HCT116 (cell line): ENCODE results near the gene ZNF593. TPM values are rescaled to one million over a fixed set of nuclear protein-coding genes. Genes with fewer than 3 reads are reported as not detected.

Experiments
- ATAC-seq: fragments of 200-7000 bp; cut with Tn5 transposase; 2 replicates; pipeline ENCODE4 v1.9.1; 2020; ENCODE audit warnings: mild to moderate bottlenecking, moderate library complexity
- BruUV-seq: library from RNA; stranded (reverse); fragments of 400-500 nt; replicated peaks from 2 replicates; lab custom pipeline; 2021; lab: Mats Ljungman, UMichigan
- CTCF ChIA-PET: fragments of 300-600 bp; sonication (Branson Sonifier 250); formaldehyde crosslinking; loops from one replicate; lab custom pipeline; 2021; ENCODE audit warnings: antibody characterized with exemption; lab: Charles Lee
- POLR2A ChIA-PET: fragments of 300-600, 350-600 bp; sonication (Branson Sonifier 250); formaldehyde crosslinking; loops from one replicate; lab custom pipeline; 2021; ENCODE audit warnings: antibody characterized with exemption; lab: Charles Lee
- RAD21 ChIA-PET, 2 experiments: fragments of 300-600 bp; sonication (Branson Sonifier 250); formaldehyde crosslinking; loops; one replicate each; lab custom pipeline; 2023; ENCODE audit warnings: low total read pairs in 2 of 2; ENCODE audit not compliant: uncharacterized antibody in 2 of 2, unreplicated experiment in 2 of 2, low non-redundant PET in 1 of 2; lab: Charles Lee
- DNase-seq: peaks from one replicate; pipeline ENCODE4 v3.0.0-alpha.2; 2010; ENCODE audit warnings: low read depth, low spot score
- H2AFZ ChIP-seq: fragments of 200-600 bp; shearing (Covaris generic), sonication (generic); 2 replicates; pipeline ENCODE4 v1.6.1; 2017; ENCODE audit warnings: low read depth, mixed run types, mixed read lengths, antibody characterized with exemption, low read length; ENCODE audit not compliant: poor library complexity, severe bottlenecking
- H3K27ac ChIP-seq: 2 replicates; pipeline ENCODE4 v1.5.1; 2012; ENCODE audit warnings: low read depth, low read length
- H3K27me3 ChIP-seq: fragments of 200-600 bp; sonication (generic); 2 replicates; pipeline ENCODE4 v1.6.1; 2016; ENCODE audit warnings: mixed run types, low read length, mixed read lengths; ENCODE audit not compliant: insufficient read depth
- H3K36me3 ChIP-seq, 2 experiments: fragments of 200-500 bp in 1 of 2; fragments of 200-600 bp in 1 of 2; sonication (Bioruptor generic) in 1 of 2; sonication (generic) in 1 of 2; 2 replicates each; pipeline versions ENCODE4 v1.5.1 to v1.6.1; 2014 to 2016; ENCODE audit warnings: low read length in 2 of 2, inconsistent platforms in 1 of 2, mixed read lengths in 1 of 2, mixed run types in 1 of 2; ENCODE audit not compliant: insufficient read depth in 2 of 2, control insufficient read depth in 1 of 2
- H3K4me1 ChIP-seq, 2 experiments: fragments of 200-600 bp in 1 of 2; sonication (generic) in 1 of 2; 2 replicates each; pipeline versions ENCODE4 v1.5.1 to v1.6.1; 2012 to 2017; ENCODE audit warnings: low read length in 2 of 2, inconsistent platforms in 1 of 2, mild to moderate bottlenecking in 1 of 2, mixed read lengths in 1 of 2, mixed run types in 1 of 2, moderate library complexity in 1 of 2; ENCODE audit not compliant: insufficient read depth in 2 of 2, control insufficient read depth in 1 of 2
- H3K4me2 ChIP-seq: fragments of 200-600 bp; sonication (generic); 2 replicates; pipeline ENCODE4 v1.6.1; 2017; ENCODE audit warnings: mixed run types, low read length, mixed read lengths
- H3K4me3 ChIP-seq, 2 experiments: fragments of 200-600 bp in 1 of 2; sonication (generic) in 1 of 2; replicated peaks in 1 of 2; 2 replicates each; pipeline ENCODE4 v1.5.1; 2011 to 2016; ENCODE audit warnings: low read length in 2 of 2, control low read depth in 1 of 2, low read depth in 1 of 2, mild to moderate bottlenecking in 1 of 2, mixed read lengths in 1 of 2, mixed run types in 1 of 2
- H3K79me2 ChIP-seq: fragments of 200-600 bp; sonication (generic); 2 replicates; pipeline ENCODE4 v1.6.1; 2017; ENCODE audit warnings: mild to moderate bottlenecking, mixed run types, low read length, moderate library complexity, mixed read lengths; ENCODE audit not compliant: insufficient read depth
- H3K9ac ChIP-seq: fragments of 200-600 bp; sonication (generic); 2 replicates; pipeline ENCODE4 v1.6.1; 2016; ENCODE audit warnings: low read length, mixed read lengths
- H3K9me2 ChIP-seq: fragments of 200-600 bp; sonication (generic), shearing (Covaris generic); 2 replicates; pipeline ENCODE4 v1.6.1; 2017; ENCODE audit warnings: mixed run types, mild to moderate bottlenecking, moderate library complexity; ENCODE audit not compliant: insufficient read depth
- H3K9me3 ChIP-seq, 2 experiments: fragments of 200-500 bp in 1 of 2; fragments of 200-600 bp in 1 of 2; sonication (Bioruptor generic) in 1 of 2; sonication (generic) in 1 of 2; 2 replicates each; pipeline ENCODE4 v1.6.1; 2014 to 2017; ENCODE audit warnings: low read length in 2 of 2, mixed read lengths in 2 of 2, inconsistent platforms in 1 of 2, low read depth in 1 of 2, mild to moderate bottlenecking in 1 of 2, mixed run types in 1 of 2, moderate library complexity in 1 of 2; ENCODE audit not compliant: control insufficient read depth in 1 of 2, insufficient read depth in 1 of 2
- H4K20me1 ChIP-seq: fragments of 200-600 bp; sonication (generic), shearing (Covaris generic); 2 replicates; pipeline ENCODE4 v1.6.1; 2017; ENCODE audit warnings: mixed run types, mild to moderate bottlenecking, moderate library complexity; ENCODE audit not compliant: insufficient read depth
- CBX3 ChIP-seq: IDR thresholded peaks from 2 replicates; pipeline ENCODE4 v1.6.1; 2012; ENCODE audit warnings: low read depth
- CEBPB ChIP-seq: IDR thresholded peaks from 2 replicates; pipeline ENCODE4 v1.6.1; 2012; ENCODE audit warnings: low read depth
- EGR1 ChIP-seq: IDR thresholded peaks from 2 replicates; pipeline ENCODE4 v1.6.1; 2012; ENCODE audit warnings: low read depth
- ELF1 ChIP-seq: IDR thresholded peaks from 2 replicates; pipeline ENCODE4 v1.6.1; 2012; ENCODE audit warnings: low read depth, borderline replicate concordance
- EZH2 ChIP-seq: fragments of 200-600 bp; sonication (generic); IDR thresholded peaks from 2 replicates; pipeline ENCODE4 v1.6.1; 2017; ENCODE audit warnings: antibody characterized with exemption, mixed run types
- EZH2phosphoT487 ChIP-seq: fragments of 200-600 bp; IDR thresholded peaks from 2 replicates; pipeline ENCODE4 v1.6.1; 2018; ENCODE audit warnings: antibody characterized with exemption, borderline replicate concordance
- FOSL1 ChIP-seq: IDR thresholded peaks from 2 replicates; pipeline ENCODE4 v1.6.1; 2012; ENCODE audit warnings: low read depth
- JUND ChIP-seq: IDR thresholded peaks from 2 replicates; pipeline ENCODE4 v1.6.1; 2012
- MAX ChIP-seq: IDR thresholded peaks from 2 replicates; pipeline ENCODE4 v1.6.1; 2012
- POLR2A ChIP-seq: IDR thresholded peaks from 2 replicates; pipeline ENCODE4 v1.7.0; 2011; ENCODE audit warnings: borderline replicate concordance; ENCODE audit not compliant: insufficient read depth, insufficient read length; ENCODE audit errors: extremely low read depth
- POLR2AphosphoS5 ChIP-seq: IDR thresholded peaks from 2 replicates; pipeline ENCODE4 v1.6.1; 2011; ENCODE audit warnings: mild to moderate bottlenecking, low read depth, low read length, moderate library complexity
- RAD21 ChIP-seq: IDR thresholded peaks from 2 replicates; pipeline ENCODE4 v1.6.1; 2012; ENCODE audit warnings: low read depth, mild to moderate bottlenecking
- SIN3A ChIP-seq: IDR thresholded peaks from 2 replicates; pipeline ENCODE4 v1.6.1; 2012; ENCODE audit warnings: low read depth
- SP1 ChIP-seq: IDR thresholded peaks from 2 replicates; pipeline ENCODE4 v1.6.1; 2012; ENCODE audit warnings: low read depth
- SRF ChIP-seq: IDR thresholded peaks from 2 replicates; pipeline ENCODE4 v1.6.1; 2012; ENCODE audit warnings: low read depth
- TCF7L2 ChIP-seq: IDR thresholded peaks from 2 replicates; pipeline ENCODE4 v1.7.0; 2011; ENCODE audit warnings: borderline replicate concordance, inconsistent platforms; ENCODE audit not compliant: insufficient read depth, insufficient read length; ENCODE audit errors: extremely low read depth
- ZFX ChIP-seq: fragments of 450-650 bp; IDR thresholded peaks from 2 replicates; pipeline ENCODE4 v1.6.1; 2017
- ZNF274 ChIP-seq: fragments of 200-500 bp; sonication (Bioruptor generic); IDR thresholded peaks from 2 replicates; pipeline ENCODE4 v1.6.1; 2014; ENCODE audit warnings: mild to moderate bottlenecking, low read depth, low read length, inconsistent platforms
- intact Hi-C: fragments of 100-400 bp; cut with micrococcal nuclease; formaldehyde crosslinking; loops from 2 replicates; pipeline ENCODE4 v1.10.0; 2022
- total RNA-seq: library from RNA; stranded (reverse); gene quantifications from one replicate; pipeline ENCODE4 v1.2.1, GENCODE V29; 2021; ENCODE audit not compliant: unreplicated experiment
- TF ChIP-seq, protein P1 (sequence below): IDR thresholded peaks from 2 replicates; pipeline ENCODE4 v1.6.1; 2012
- TF ChIP-seq, protein P2 (sequence below): IDR thresholded peaks from 2 replicates; pipeline ENCODE4 v1.6.1; 2012; ENCODE audit warnings: low read depth

Gene ZNF593
- total RNA-seq, 1 experiment from 2014 or later, result 62.4 TPM

DNA sequence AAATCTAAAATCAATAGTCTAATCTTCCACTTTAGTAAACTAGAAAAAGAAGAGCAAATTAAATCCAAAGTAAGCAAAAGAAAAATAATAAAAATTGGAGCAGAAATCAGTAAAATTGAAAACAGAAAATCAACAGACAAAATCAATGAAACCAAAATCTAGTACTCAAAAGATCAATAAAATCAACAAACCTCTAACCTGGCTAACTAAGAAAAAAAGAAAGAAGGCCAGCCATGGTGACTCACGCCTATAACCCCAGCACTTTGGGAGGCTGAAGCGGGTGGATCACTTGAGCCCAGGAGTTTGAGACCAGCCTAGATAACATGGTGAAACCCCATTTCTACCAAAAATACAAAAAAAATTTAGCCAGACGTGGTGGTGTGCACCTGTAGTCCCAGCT is 35.2 kb upstream of the ZNF593 start:
- TF ChIP-seq EZH2phosphoT487 (no peak), POLR2AphosphoS5 (no peak), SRF (no peak), ZNF274 (no peak), ELF1 (no peak), SP1 (no peak), TCF7L2 (no peak), CEBPB (no peak)
- H3K4me2 ChIP-seq, result no peak overlapping the region
- ATAC-seq (no peak), DNase-seq (no peak)
- no peak overlapping the region for H3K9ac ChIP-seq
- no peaks in the 10 kb centered on the region for H3K79me2 ChIP-seq
- H3K9me2 ChIP-seq, result 0 out of 2 replicates have a peak, but pooled peaks cover 3% of the 10 kb centered on the region
- H4K20me1 ChIP-seq, result no peaks in the 10 kb centered on the region
- no peaks in the 10 kb centered on the region for H3K27me3 ChIP-seq
- intact Hi-C loops, result no loop called here
- no peaks in the 10 kb centered on the region for H3K36me3 ChIP-seq
- H3K4me3 ChIP-seq, result no peak overlapping the region
- H2AFZ ChIP-seq, result no peak overlapping the region
- POLR2A ChIA-PET, result no interaction called here
- no peak overlapping the region for H3K27ac ChIP-seq
- no peaks in the 10 kb centered on the region for H3K9me3 ChIP-seq
- RAD21 ChIA-PET, result no interaction called here
- H3K4me1 ChIP-seq, result peaks cover 0 to 8% of the 10 kb centered on the region in 2 experiments; a peak in 2 of 4 replicates
- CTCF ChIA-PET, result no interaction called here
- BruUV-seq, result no TSS peak

DNA sequence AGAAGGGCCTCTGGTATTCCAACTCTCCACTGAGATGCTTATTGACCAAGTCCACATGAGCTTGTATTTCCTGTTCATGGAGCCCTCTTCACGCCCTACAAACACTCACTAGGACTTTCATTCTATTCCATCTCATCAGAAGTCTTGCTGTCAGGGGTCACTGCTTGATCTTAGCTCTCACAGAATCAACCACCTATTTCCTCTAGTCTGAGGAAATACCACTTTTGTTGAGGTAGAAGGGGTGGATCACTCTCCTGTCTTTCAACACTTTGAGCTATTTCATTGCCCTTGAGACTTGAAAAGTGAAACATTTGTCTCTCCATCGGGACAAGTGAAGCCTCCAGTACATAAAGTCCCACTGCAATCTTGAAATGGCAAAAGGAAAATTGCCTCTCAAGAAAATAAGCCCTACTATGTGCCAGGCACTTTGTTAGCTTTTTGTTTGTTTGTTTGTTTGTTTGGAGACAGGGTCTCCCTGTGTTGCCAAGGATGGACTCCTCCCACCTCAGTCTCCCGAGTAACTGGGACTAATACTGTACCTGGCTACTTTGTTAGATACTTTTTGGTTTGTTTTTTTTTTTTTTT is 30.6 kb upstream of the ZNF593 start:
- DNase-seq (no peak), ATAC-seq (no peak)
- CTCF ChIA-PET, result interaction anchor here (1.0 kb wide), 2 partner anchors 18 to 95 kb away, joined by 3 read pairs; partner anchors contain the start of gene CEP85
- Histone ChIP-seq H3K79me2 (no peaks in the 10 kb centered on the region), H3K4me3 (no peak overlapping the region), H2AFZ (no peak overlapping the region), H3K9me2 (no peaks in the 10 kb centered on the region), H3K27me3 (no peaks in the 10 kb centered on the region), H3K9me3 (no peaks in the 10 kb centered on the region), H4K20me1 (no peaks in the 10 kb centered on the region), H3K36me3 (no peaks in the 10 kb centered on the region), H3K9ac (no peak overlapping the region), H3K27ac (no peak overlapping the region), H3K4me2 (no peak overlapping the region), H3K4me1 (peaks cover 14 to 29% of the 10 kb centered on the region in 2 experiments)
- intact Hi-C loops, result no loop called here
- RAD21 ChIA-PET, result no interaction called here
- POLR2A ChIA-PET, result interaction anchor here (0.7 to 1.2 kb wide), 4 partner anchors 16 to 103 kb away, joined by 3 to 4 read pairs (median 3); partner anchors contain the start of genes PDIK1L and ZNF593
- BruUV-seq, result no TSS peak
- TF ChIP-seq EGR1, result no peak
- TF ChIP-seq SP1, result no peak
- no peak for TF ChIP-seq EZH2phosphoT487
- TF ChIP-seq POLR2AphosphoS5, result no peak
- TF ChIP-seq MAX, result no peak
- TF ChIP-seq EZH2, result no peak
- no peak for TF ChIP-seq SIN3A
- TF ChIP-seq, protein P1, sequence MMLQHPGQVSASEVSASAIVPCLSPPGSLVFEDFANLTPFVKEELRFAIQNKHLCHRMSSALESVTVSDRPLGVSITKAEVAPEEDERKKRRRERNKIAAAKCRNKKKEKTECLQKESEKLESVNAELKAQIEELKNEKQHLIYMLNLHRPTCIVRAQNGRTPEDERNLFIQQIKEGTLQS, result no peak
- TF ChIP-seq CBX3, result no peak
- TF ChIP-seq CEBPB, result no peak
- TF ChIP-seq ZFX, result no peak
- TF ChIP-seq RAD21, result no peak
- TF ChIP-seq POLR2A, result no peak
- TF ChIP-seq, protein P2, sequence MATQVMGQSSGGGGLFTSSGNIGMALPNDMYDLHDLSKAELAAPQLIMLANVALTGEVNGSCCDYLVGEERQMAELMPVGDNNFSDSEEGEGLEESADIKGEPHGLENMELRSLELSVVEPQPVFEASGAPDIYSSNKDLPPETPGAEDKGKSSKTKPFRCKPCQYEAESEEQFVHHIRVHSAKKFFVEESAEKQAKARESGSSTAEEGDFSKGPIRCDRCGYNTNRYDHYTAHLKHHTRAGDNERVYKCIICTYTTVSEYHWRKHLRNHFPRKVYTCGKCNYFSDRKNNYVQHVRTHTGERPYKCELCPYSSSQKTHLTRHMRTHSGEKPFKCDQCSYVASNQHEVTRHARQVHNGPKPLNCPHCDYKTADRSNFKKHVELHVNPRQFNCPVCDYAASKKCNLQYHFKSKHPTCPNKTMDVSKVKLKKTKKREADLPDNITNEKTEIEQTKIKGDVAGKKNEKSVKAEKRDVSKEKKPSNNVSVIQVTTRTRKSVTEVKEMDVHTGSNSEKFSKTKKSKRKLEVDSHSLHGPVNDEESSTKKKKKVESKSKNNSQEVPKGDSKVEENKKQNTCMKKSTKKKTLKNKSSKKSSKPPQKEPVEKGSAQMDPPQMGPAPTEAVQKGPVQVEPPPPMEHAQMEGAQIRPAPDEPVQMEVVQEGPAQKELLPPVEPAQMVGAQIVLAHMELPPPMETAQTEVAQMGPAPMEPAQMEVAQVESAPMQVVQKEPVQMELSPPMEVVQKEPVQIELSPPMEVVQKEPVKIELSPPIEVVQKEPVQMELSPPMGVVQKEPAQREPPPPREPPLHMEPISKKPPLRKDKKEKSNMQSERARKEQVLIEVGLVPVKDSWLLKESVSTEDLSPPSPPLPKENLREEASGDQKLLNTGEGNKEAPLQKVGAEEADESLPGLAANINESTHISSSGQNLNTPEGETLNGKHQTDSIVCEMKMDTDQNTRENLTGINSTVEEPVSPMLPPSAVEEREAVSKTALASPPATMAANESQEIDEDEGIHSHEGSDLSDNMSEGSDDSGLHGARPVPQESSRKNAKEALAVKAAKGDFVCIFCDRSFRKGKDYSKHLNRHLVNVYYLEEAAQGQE, result no peak
- no peak for TF ChIP-seq FOSL1
- no peak for TF ChIP-seq JUND
